K562 (cell line): ENCODE measurements around the gene ADGRB2. TPM values are rescaled to one million over a fixed set of nuclear protein-coding genes. Genes with fewer than 3 reads are reported as not detected.

Experiments used
- BRF2 ChIP-seq: IDR thresholded peaks from 3 replicates; pipeline ENCODE4 v1.6.1; 2011; ENCODE audit warnings: borderline replicate concordance, mild to moderate bottlenecking; ENCODE audit not compliant: insufficient read length, insufficient read depth
- CLOCK ChIP-seq: fragments of 250-450 bp; sonication (Bioruptor Pico); IDR thresholded peaks from 2 replicates; pipeline ENCODE4 v1.4.0; 2020; ENCODE audit warnings: mild to moderate bottlenecking, moderate library complexity, borderline replicate concordance
- ETV6 ChIP-seq, 3 experiments: fragments of 150-350 bp in 1 of 3; sonication (generic) in 1 of 3; formaldehyde crosslinking in 1 of 3; IDR thresholded peaks; 2 replicates each; pipeline versions ENCODE4 v1.6.1 to v1.8.0; 2014 to 2022; ENCODE audit warnings: borderline replicate concordance in 2 of 3, low read depth in 2 of 3, antibody characterized with exemption in 1 of 3, low read length in 1 of 3, mild to moderate bottlenecking in 1 of 3, missing genetic modification reagents in 1 of 3
- HNRNPH1 ChIP-seq: fragments of 200-400 bp; formaldehyde crosslinking; optimal IDR thresholded peaks from 2 replicates; pipeline ENCODE3; 2017; ENCODE audit warnings: low read depth, mild to moderate bottlenecking, low read length, moderate library complexity
- ILK ChIP-seq: fragments of 450-650 bp; IDR thresholded peaks from 2 replicates; pipeline ENCODE4 v1.6.1; 2016; ENCODE audit warnings: missing genetic modification characterization, low read depth, mild to moderate bottlenecking, missing compliant biosample characterization, moderate library complexity, borderline replicate concordance
- MAZ ChIP-seq, 2 experiments: fragments of 450-650 bp in 1 of 2; sonication (generic) in 1 of 2; formaldehyde crosslinking; IDR thresholded peaks in 1 of 2; conservative IDR thresholded peaks in 1 of 2; 2 replicates each; pipeline versions ENCODE4 v1.4.0 to v1.5.0; 2020; ENCODE audit warnings: mild to moderate bottlenecking in 1 of 2, missing genetic modification reagents in 1 of 2
- MEIS2 ChIP-seq: fragments of 450-650 bp; IDR thresholded peaks from 2 replicates; pipeline ENCODE4 v1.6.1; 2014; ENCODE audit warnings: mild to moderate bottlenecking; ENCODE audit not compliant: partially characterized antibody
- RBM39 ChIP-seq: fragments of 200-400 bp; formaldehyde crosslinking; optimal IDR thresholded peaks from 2 replicates; pipeline ENCODE3; 2018; ENCODE audit warnings: low read depth, low read length
- SMC3 ChIP-seq: conservative IDR thresholded peaks from 2 replicates; pipeline ENCODE4 v1.6.1; 2011; ENCODE audit warnings: low read depth, low read length, improper control_type of control experiment; ENCODE audit not compliant: insufficient read depth
- SP2 ChIP-seq: IDR thresholded peaks from 2 replicates; pipeline ENCODE4 v1.6.1; 2011; ENCODE audit warnings: mild to moderate bottlenecking, low read depth, low read length, moderate library complexity; ENCODE audit not compliant: poor library complexity, severe bottlenecking; ENCODE audit errors: extremely low read depth
- TSHZ1 ChIP-seq: fragments of 250-450 bp; sonication (Bioruptor Pico); IDR thresholded peaks from 2 replicates; pipeline ENCODE4 v1.4.0; 2020; ENCODE audit warnings: mild to moderate bottlenecking, moderate library complexity
- XRCC5 ChIP-seq: fragments of 200-400 bp; formaldehyde crosslinking; IDR thresholded peaks from 2 replicates; pipeline ENCODE4 v1.6.1; 2017; ENCODE audit warnings: low read depth, mild to moderate bottlenecking, low read length
- YBX1 ChIP-seq: fragments of 450-650 bp; IDR thresholded peaks from 2 replicates; pipeline ENCODE4 v1.7.1; 2016; ENCODE audit warnings: mild to moderate bottlenecking
- ZFP30 ChIP-seq: fragments of 250-450 bp; sonication (Bioruptor Pico); IDR thresholded peaks from 2 replicates; pipeline ENCODE4 v1.8.0; 2022; ENCODE audit warnings: moderate library complexity, mild to moderate bottlenecking, inconsistent platforms, borderline replicate concordance
- ZNF277 ChIP-seq: fragments of 250-450 bp; sonication (Bioruptor Pico); IDR thresholded peaks from 2 replicates; pipeline ENCODE4 v1.8.0; 2022; ENCODE audit warnings: inconsistent platforms, mild to moderate bottlenecking, moderate library complexity, borderline replicate concordance
- ZNF282 ChIP-seq: sonication (generic); formaldehyde crosslinking; IDR thresholded peaks from 2 replicates; pipeline ENCODE4 v1.8.1; 2023; ENCODE audit warnings: missing genetic modification reagents
- polyA plus RNA-seq, 8 experiments: library from polyadenylated mRNA; depleted of rRNA in 4 of 8; stranded (reverse) in 5 of 8; unstranded in 3 of 8; fragments of >200 nt; fragmentation: Nextera tagmentation in 2 of 8; fragmentation: Illumina TruSeq in 1 of 8; extraction: Ambion mirVana in 2 of 8; extraction: Trizol in 1 of 8; gene quantifications; 2 replicates each; pipeline versions ENCODE4 v1.2.1 to v1.2.3, GENCODE V29; 2011 to 2014; ENCODE audit warnings: inconsistent platforms in 1 of 8, missing spikeins in 1 of 8
- total RNA-seq, 7 experiments: library from RNA; depleted of rRNA in 6 of 7; stranded (reverse); fragments of >200 nt in 6 of 7; fragmentation: Illumina TruSeq in 2 of 7; extraction: Trizol in 2 of 7; gene quantifications; 2 replicates each; pipeline versions ENCODE4 v1.2.1 to v1.2.3, GENCODE V29; 2011 to 2021; ENCODE audit warnings: low replicate concordance in 1 of 7

The ADGRB2 gene
- total and polyA plus RNA-seq, 9 of the 15 experiments (the other 6 are each of a cell fraction or from before 2014, with no cell fraction given), result 0.04 to 0.23 (median 0.20) TPM; not detected in 2

- TF ChIP-seq RBM39 (no peak), ILK (tag) (no peak), SP2 (no peak), ZNF282 (CRISPR knock-in tag) (no peak), MEIS2 (no peak), ZNF277 (no peak), SMC3 (peak; percentile 57; the same call in 1 of the 2 replicates), ETV6 (IDR thresholded peaks at IDR 0.05; ENCODE audit: borderline replicate concordance in 1 of 2, low read depth in 2 of 2, low read length in 1 of 2) (peak in 1 of 2 experiments; percentile 27; a peak in 1 of 4 replicates), ETV6 (CRISPR knock-in tag; IDR thresholded peaks at IDR 0.05; ENCODE audit: borderline replicate concordance) (no peak), ZFP30 (no peak), HNRNPH1 (no peak), MAZ (CRISPR knock-in tag; conservative IDR thresholded peaks at IDR 0.05 in 1 of 2, IDR thresholded peaks at IDR 0.05 in 1 of 2) (peak in 1 of 2 experiments; percentile 84; a peak in 2 of 4 replicates), CLOCK (CRISPR knock-in tag) (no peak), YBX1 (no peak), XRCC5 (no peak), BRF2 (no peak), TSHZ1 (CRISPR knock-in tag) (no peak)
Observed at GRCh38 chr1:31705080-31705866, 58.9 kb downstream of the ADGRB2 start (continued).
